GM19099 (cell line): ENCODE measurements around the gene CNTN1.

ENCODE experiments used
- POLR2A ChIP-seq: IDR thresholded peaks from 3 replicates; pipeline ENCODE4 v1.6.1; 2011; ENCODE audit warnings: low read depth; ENCODE audit not compliant: insufficient read length; ENCODE audit errors: extremely low read depth

CNTN1 gene

GRCh38 chr12:40691913-40692764, at the start of gene CNTN1:
Gene CNTN1 (plus strand): TSS chr12:40692439.
- TF ChIP-seq POLR2A: no peak

DNA sequence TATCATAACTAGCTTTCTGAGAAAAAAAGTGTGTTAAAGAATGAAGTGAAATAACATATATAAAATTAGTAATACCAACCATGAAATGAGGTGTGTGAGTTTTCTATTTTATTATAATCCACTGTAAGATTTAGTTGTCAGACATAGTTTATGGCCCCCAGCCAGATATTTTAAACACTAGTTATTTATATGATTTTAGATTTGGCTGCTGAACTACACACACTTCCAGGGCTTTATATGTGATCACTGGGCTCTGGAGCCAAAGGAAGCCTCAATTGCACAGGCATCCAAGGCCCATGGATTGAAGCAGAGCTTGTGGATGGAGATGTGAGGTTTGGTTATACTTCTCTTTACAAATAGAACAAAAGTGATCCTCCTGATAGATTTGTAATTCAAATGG, 48.7 kb upstream of the CNTN1 start:
- TF ChIP-seq POLR2A: no peak

GRCh38 chr12:40643976-40644375, 48.3 kb upstream of the CNTN1 start:
- no peak for TF ChIP-seq POLR2A

- TF ChIP-seq POLR2A: no peak
Measured at GRCh38 chr12:40644708-40645107, 47.5 kb upstream of the CNTN1 start.

DNA sequence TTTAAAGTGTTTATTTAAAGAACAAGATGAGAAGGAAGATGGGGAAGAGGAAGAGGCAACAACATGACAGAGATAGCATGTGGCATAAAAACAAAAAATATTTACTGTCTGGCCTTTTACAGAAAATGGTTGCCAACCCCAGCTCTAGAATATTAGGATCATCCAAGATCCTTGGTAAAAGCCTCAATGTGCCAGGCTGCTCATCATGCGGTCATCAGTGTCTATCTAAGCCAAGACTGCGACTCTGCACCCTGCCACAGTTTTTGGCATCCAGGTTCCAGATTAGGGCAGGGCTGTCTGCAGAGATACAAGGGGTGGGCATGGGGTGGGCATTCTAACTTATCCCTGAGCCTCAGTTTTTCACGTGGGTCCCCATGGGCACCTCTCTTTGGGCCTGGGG, 46.9 kb upstream of the CNTN1 start:
- no peak for TF ChIP-seq POLR2A

DNA sequence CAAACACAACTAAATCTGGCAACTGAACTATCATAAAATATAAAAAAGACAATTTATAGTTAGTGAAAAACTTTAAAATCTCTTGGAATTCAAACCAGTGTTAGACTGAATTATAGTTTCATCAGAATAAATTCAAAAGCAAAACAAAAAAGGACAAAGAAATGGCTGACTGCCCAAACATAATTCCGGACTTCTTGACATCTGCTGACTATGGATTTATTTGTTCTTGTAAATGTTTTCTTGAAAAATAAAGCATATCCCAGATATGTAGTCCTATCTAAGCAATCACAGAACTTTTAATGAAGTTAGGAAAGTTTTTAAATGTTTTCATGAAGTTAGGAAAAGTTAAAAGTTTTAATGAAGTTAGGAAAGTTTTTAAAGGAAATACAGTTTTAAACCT, 45.8 kb upstream of the CNTN1 start:
- no peak for TF ChIP-seq POLR2A

DNA sequence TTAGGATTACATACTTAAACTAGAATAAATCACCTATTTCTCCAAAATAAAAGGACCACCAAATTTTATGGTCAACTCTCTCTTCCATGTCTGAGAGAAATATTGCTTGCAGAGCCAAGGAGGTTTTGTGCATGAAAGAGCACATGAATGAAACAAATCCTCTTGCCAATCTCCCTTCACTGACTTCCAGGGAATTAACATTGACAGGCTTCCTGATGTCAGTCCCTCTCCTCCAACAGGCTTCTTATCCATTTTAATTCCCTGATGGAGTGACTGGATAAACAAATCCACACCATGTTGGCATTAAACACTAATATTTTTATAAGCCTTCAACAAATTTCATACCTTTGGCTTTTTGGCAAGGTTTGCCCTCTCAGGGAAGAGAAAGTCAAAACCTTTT, 45.3 kb upstream of the CNTN1 start:
- no peak for TF ChIP-seq POLR2A

- no peak for TF ChIP-seq POLR2A
Measured at GRCh38 chr12:40647651-40648050, 44.6 kb upstream of the CNTN1 start.

- TF ChIP-seq POLR2A: no peak
Measured at GRCh38 chr12:40648519-40648918, 43.7 kb upstream of the CNTN1 start.

- no peak for TF ChIP-seq POLR2A
Measured at GRCh38 chr12:40650038-40650704, 42.1 kb upstream of the CNTN1 start.

GRCh38 chr12:40655451-40655850, 36.8 kb upstream of the CNTN1 start:
- TF ChIP-seq POLR2A: no peak

DNA sequence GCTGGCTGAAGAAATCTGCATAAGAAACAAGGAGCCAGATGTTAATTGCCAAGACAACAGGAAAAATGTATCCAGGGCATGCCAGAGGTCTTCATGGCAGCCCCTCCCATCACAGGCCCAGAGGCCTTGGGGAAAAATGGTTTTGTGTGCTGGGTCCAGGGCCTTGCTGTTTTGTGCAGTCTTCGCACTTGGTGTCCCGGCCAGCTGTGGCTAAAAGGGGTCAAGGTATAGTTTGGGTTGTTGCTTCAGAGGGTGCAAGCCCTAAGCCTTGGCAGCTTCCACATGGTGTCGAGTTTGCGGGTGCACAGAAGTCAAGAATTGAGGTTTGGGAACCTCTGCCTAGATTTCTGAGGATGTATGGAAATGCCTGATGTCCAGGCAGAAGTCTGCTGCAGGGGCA, 29.9 kb upstream of the CNTN1 start:
- TF ChIP-seq POLR2A: no peak

- no peak for TF ChIP-seq POLR2A
Measured at GRCh38 chr12:40663781-40664180, 28.5 kb upstream of the CNTN1 start.

DNA sequence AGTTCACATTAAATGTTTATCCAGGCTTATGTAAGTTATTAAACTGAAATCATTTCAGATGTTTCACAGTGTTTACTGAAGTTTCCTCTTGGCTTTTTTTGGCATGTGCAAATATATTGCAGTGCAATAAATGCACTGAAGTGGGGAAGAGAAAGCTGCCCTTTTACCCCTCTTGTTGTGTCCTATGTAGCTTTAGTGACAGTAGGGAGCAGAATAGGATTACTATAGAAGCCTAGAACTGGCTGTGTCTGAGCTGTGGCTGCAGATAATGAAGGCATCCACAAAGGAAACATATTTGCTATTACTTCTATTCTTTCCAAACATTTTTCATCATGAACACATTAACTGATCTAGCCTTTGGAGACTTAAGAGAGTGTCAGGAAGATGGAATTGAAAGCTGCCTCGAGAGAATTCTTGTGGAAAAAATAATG, 24.1 kb upstream of the CNTN1 start:
- no peak for TF ChIP-seq POLR2A

DNA sequence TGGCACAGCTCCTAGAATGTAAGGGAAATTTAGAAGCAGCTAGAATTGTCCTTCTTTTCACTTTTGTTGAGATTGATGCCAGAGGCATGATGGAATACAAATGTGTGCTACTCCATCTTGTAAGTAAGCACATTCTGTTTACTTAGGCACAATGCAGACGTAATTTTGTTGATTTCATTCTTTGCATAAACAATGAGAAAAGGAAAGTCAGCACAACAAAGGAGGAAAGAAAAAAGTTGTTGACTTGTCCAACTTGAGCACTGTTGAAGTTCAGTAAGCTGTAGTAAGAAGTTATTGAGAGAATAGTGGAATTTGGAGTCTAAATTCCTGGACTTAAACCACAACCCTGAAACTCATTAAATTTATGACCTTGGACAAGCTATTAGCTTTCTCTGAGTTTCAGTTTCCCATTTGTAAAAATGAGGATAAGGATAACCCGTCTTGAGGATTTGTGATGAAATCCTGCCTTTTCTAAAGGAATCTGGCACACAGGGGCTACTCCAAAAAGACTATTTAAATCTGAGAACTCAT, 19.4 kb upstream of the CNTN1 start:
- TF ChIP-seq POLR2A: no peak

- TF ChIP-seq POLR2A: no peak
Measured at GRCh38 chr12:40681148-40681547, 11.1 kb upstream of the CNTN1 start.
